Keratinocyte (primary cell): ENCODE results near the gene PALB2. TPM values are rescaled to one million over a fixed set of nuclear protein-coding genes. Genes with fewer than 3 reads are reported as not detected.

Source experiments
- DNase-seq: peaks from one replicate; pipeline ENCODE4 v3.0.0-alpha.2; 2011; ENCODE audit warnings: low read depth, missing footprints, low spot score
- FAIRE-seq: peaks from 2 replicates; lab custom pipeline; 2011; peaks lifted over from hg19 to GRCh38; lab: Jason Lieb, UNC
- H2AFZ ChIP-seq: 2 replicates; pipeline ENCODE4 v1.6.0; 2012; ENCODE audit warnings: low read length, control low read depth, inconsistent platforms; ENCODE audit not compliant: control insufficient read depth
- H3K27ac ChIP-seq: 2 replicates; pipeline ENCODE4 v1.5.1; 2011; ENCODE audit warnings: low read length; ENCODE audit not compliant: control insufficient read depth, insufficient read depth
- H3K27me3 ChIP-seq: 3 replicates; pipeline ENCODE4 v1.6.0; 2011; ENCODE audit warnings: low read length; ENCODE audit not compliant: control insufficient read depth, insufficient read depth; ENCODE audit errors: extremely low read depth
- H3K36me3 ChIP-seq, 2 experiments: 2 replicates in 1 of 2; 3 replicates in 1 of 2; pipeline ENCODE4 v1.5.1; 2011; ENCODE audit warnings: low read length in 2 of 2, mild to moderate bottlenecking in 1 of 2; ENCODE audit not compliant: control insufficient read depth in 2 of 2, insufficient read depth in 2 of 2; ENCODE audit errors: extremely low read depth in 1 of 2
- H3K4me1 ChIP-seq: 3 replicates; pipeline ENCODE4 v1.5.1; 2011; ENCODE audit warnings: low read length; ENCODE audit not compliant: control insufficient read depth, insufficient read depth; ENCODE audit errors: extremely low read depth
- H3K4me2 ChIP-seq: 3 replicates; pipeline ENCODE4 v1.6.0; 2011; ENCODE audit warnings: low read depth, low read length; ENCODE audit not compliant: control insufficient read depth, insufficient read depth; ENCODE audit errors: extremely low read depth
- H3K4me3 ChIP-seq, 3 experiments: fragments of 200-600 bp in 1 of 3; sonication (generic) in 1 of 3; 2 replicates in 2 of 3; 3 replicates in 1 of 3; pipeline ENCODE4 v1.5.1; 2011 to 2016; ENCODE audit warnings: low read length in 3 of 3, mild to moderate bottlenecking in 3 of 3, control low read depth in 2 of 3, inconsistent platforms in 1 of 3, low read depth in 1 of 3, mixed read lengths in 1 of 3, mixed run types in 1 of 3, moderate library complexity in 1 of 3; ENCODE audit not compliant: control insufficient read depth in 2 of 3, insufficient read depth in 2 of 3; ENCODE audit errors: extremely low read depth in 1 of 3
- H3K79me2 ChIP-seq: 2 replicates; pipeline ENCODE4 v1.6.0; 2012; ENCODE audit warnings: low read length; ENCODE audit not compliant: control insufficient read depth, insufficient read depth
- H3K9ac ChIP-seq: 3 replicates; pipeline ENCODE4 v1.6.0; 2011; ENCODE audit warnings: low read length; ENCODE audit not compliant: control insufficient read depth, insufficient read depth; ENCODE audit errors: extremely low read depth
- H3K9me1 ChIP-seq: 3 replicates; pipeline ENCODE4 v1.6.0; 2011; ENCODE audit warnings: low read length; ENCODE audit not compliant: control insufficient read depth, insufficient read depth; ENCODE audit errors: extremely low read depth
- H3K9me3 ChIP-seq: 2 replicates; pipeline ENCODE4 v1.5.1; 2012; ENCODE audit warnings: low read depth, low read length; ENCODE audit not compliant: control insufficient read depth
- H4K20me1 ChIP-seq: 3 replicates; pipeline ENCODE4 v1.6.0; 2011; ENCODE audit warnings: low read length; ENCODE audit not compliant: control insufficient read depth, insufficient read depth; ENCODE audit errors: extremely low read depth
- EZH2 ChIP-seq: IDR thresholded peaks from one replicate; pipeline ENCODE4 v1.6.1; 2012; ENCODE audit warnings: inconsistent platforms, mild to moderate bottlenecking, low read length, moderate library complexity
- dilution Hi-C: fragments of 300-500 bp; cut with MboI; formaldehyde crosslinking; loops from one replicate; pipeline ENCODE4 v1.7.0; 2020; ENCODE audit warnings: low sequenced_read_pairs; ENCODE audit not compliant: extremely low pct_ligation_motif_present
- polyA plus RNA-seq, 5 experiments: library from polyadenylated mRNA; depleted of rRNA in 3 of 5; stranded (reverse) in 3 of 5; stranded (forward) in 1 of 5; unstranded in 1 of 5; fragments of >200 nt; gene quantifications; 1 replicate in 1 of 5; 2 replicates in 3 of 5; 3 replicates in 1 of 5; pipeline versions ENCODE4 v1.2.1 to v1.2.3, GENCODE V29; 2011 to 2012; ENCODE audit warnings: missing spikeins in 2 of 5, low read depth in 1 of 5, low replicate concordance in 1 of 5
- TF ChIP-seq, protein P1 (sequence below), 3 experiments: IDR thresholded peaks in 1 of 3; conservative IDR thresholded peaks in 1 of 3; optimal IDR thresholded peaks in 1 of 3; 2 replicates in 2 of 3; 3 replicates in 1 of 3; pipeline versions ENCODE3 to v1.5.1; 2011; ENCODE audit warnings: low read length in 3 of 3, mild to moderate bottlenecking in 3 of 3, moderate library complexity in 2 of 3, control low read depth in 1 of 3, inconsistent platforms in 1 of 3; ENCODE audit not compliant: insufficient read depth in 2 of 3; ENCODE audit errors: extremely low read depth in 1 of 3

PALB2 gene
- polyA plus RNA-seq, 1 donor (not counting 4 experiments of a cell fraction or from before 2014, with no cell fraction given), result 18.7 TPM

DNA sequence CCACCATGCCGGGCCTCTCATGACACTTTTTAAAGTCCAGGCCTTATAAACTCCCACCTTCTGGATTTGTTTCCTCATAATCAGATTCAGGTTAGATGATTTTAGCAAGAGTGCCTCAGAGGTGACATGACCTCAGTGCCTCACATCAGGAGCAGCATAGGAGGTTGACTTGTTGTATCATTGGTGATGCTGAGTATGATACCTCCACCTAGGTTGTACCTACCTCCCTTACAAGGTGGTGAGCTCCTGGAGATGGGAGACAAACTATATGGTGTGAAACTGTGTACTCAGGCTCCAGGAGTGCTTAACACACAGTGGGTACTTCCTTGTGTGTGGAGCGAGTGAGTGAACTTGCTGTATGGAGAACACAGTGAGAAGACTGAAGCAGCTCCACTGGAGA lies 63.6 kb downstream of the PALB2 start:
- Histone ChIP-seq H3K4me1 (no peaks in the 10 kb centered on the region), H3K27ac (no peak overlapping the region), H2AFZ (no peak overlapping the region), H4K20me1 (no peaks in the 10 kb centered on the region), H3K36me3 (peaks cover 10 to 12% of the 10 kb centered on the region in 2 experiments), H3K9me3 (no peaks in the 10 kb centered on the region), H3K79me2 (no peaks in the 10 kb centered on the region), H3K4me2 (no peak overlapping the region), H3K9ac (no peak overlapping the region), H3K27me3 (no peaks in the 10 kb centered on the region), H3K4me3 (no peak overlapping the region), H3K9me1 (no peaks in the 10 kb centered on the region)
- DNase-seq (no peak), FAIRE-seq (no peak)
- dilution Hi-C loops, result no loop called here
- TF ChIP-seq, protein P1, sequence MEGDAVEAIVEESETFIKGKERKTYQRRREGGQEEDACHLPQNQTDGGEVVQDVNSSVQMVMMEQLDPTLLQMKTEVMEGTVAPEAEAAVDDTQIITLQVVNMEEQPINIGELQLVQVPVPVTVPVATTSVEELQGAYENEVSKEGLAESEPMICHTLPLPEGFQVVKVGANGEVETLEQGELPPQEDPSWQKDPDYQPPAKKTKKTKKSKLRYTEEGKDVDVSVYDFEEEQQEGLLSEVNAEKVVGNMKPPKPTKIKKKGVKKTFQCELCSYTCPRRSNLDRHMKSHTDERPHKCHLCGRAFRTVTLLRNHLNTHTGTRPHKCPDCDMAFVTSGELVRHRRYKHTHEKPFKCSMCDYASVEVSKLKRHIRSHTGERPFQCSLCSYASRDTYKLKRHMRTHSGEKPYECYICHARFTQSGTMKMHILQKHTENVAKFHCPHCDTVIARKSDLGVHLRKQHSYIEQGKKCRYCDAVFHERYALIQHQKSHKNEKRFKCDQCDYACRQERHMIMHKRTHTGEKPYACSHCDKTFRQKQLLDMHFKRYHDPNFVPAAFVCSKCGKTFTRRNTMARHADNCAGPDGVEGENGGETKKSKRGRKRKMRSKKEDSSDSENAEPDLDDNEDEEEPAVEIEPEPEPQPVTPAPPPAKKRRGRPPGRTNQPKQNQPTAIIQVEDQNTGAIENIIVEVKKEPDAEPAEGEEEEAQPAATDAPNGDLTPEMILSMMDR (optimal IDR thresholded peaks at IDR 0.05 in 1 of 3, IDR thresholded peaks at IDR 0.05 in 1 of 3, conservative IDR thresholded peaks at IDR 0.05 in 1 of 3; ENCODE audit: extremely low read depth in 1 of 3, insufficient read depth in 2 of 3, low read length in 3 of 3), result no peak

DNA sequence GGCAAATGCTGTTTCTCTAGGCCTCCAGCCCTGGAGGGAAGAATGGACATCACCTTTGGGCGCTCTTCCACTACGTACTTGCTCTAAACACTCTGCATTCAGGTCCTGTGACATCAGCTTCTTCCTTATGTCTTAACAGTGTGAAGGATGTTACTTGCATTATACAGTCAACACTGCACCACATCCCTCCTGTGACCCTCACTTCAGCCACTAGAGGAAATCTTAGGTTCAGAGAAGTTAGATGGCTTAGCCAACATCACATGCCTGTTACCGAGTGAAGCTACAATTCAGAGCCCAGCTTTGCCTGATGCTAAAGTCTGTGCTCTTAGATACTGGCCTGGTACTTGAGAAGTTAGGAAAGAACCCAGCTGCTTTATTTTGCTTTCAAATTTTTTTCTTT lies 65.3 kb downstream of the PALB2 start:
- Histone ChIP-seq H3K9ac (no peak overlapping the region), H3K79me2 (no peaks in the 10 kb centered on the region), H3K4me2 (no peak overlapping the region), H3K9me3 (no peaks in the 10 kb centered on the region), H4K20me1 (no peaks in the 10 kb centered on the region), H3K27ac (no peak overlapping the region), H3K4me3 (no peak overlapping the region), H2AFZ (no peak overlapping the region), H3K4me1 (no peaks in the 10 kb centered on the region), H3K9me1 (no peaks in the 10 kb centered on the region), H3K36me3 (peaks cover 12 to 19% of the 10 kb centered on the region in 2 experiments), H3K27me3 (no peaks in the 10 kb centered on the region)
- FAIRE-seq (no peak), DNase-seq (no peak)
- dilution Hi-C loops, result no loop called here
- TF ChIP-seq, protein P1 (optimal IDR thresholded peaks at IDR 0.05 in 1 of 3, IDR thresholded peaks at IDR 0.05 in 1 of 3, conservative IDR thresholded peaks at IDR 0.05 in 1 of 3; ENCODE audit: extremely low read depth in 1 of 3, insufficient read depth in 2 of 3, low read length in 3 of 3), result no peak
- no peak for TF ChIP-seq EZH2
